K562 (cell line): ENCODE results near the gene ZNF582. TPM values are rescaled to one million over a fixed set of nuclear protein-coding genes. Genes with fewer than 3 reads are reported as not detected.
A peak's percentile ranks its signal among the peaks of the same experiment; 100 is the strongest.

Source experiments
- CHD2 ChIP-seq: IDR thresholded peaks from 2 replicates; pipeline ENCODE4 v1.6.1; 2011; ENCODE audit warnings: low read depth, low read length
- CREM ChIP-seq: IDR thresholded peaks from 2 replicates; pipeline ENCODE4 v1.6.1; 2014; ENCODE audit warnings: antibody characterized with exemption, low read depth
- CSDE1 ChIP-seq, 2 experiments: fragments of 450-650 bp; IDR thresholded peaks; 2 replicates each; pipeline ENCODE4 v1.6.1; 2016; ENCODE audit warnings: mild to moderate bottlenecking in 1 of 2
- CXXC5 ChIP-seq: fragments of 250-450 bp; sonication (Bioruptor Pico); IDR thresholded peaks from 2 replicates; pipeline ENCODE4 v1.8.0; 2022; ENCODE audit warnings: inconsistent platforms, mild to moderate bottlenecking, moderate library complexity
- E2F6 ChIP-seq, 2 experiments: IDR thresholded peaks; 2 replicates each; pipeline ENCODE4 v1.6.1; 2011; ENCODE audit warnings: borderline replicate concordance in 1 of 2, control low read depth in 1 of 2, low read depth in 1 of 2, low read length in 1 of 2, mild to moderate bottlenecking in 1 of 2, mixed read lengths in 1 of 2, moderate library complexity in 1 of 2; ENCODE audit not compliant: insufficient read depth in 1 of 2, insufficient read length in 1 of 2, poor library complexity in 1 of 2, severe bottlenecking in 1 of 2; ENCODE audit errors: extremely low read depth in 1 of 2
- FOXP4 ChIP-seq: sonication (generic); formaldehyde crosslinking; IDR thresholded peaks from 2 replicates; pipeline ENCODE4 v1.8.0; 2022; ENCODE audit warnings: mild to moderate bottlenecking, missing genetic modification reagents, borderline replicate concordance
- HMGN3 ChIP-seq: IDR thresholded peaks from 2 replicates; pipeline ENCODE4 v1.6.1; 2011; ENCODE audit warnings: borderline replicate concordance, low read depth, mild to moderate bottlenecking, mixed read lengths, low read length; ENCODE audit not compliant: insufficient read length; ENCODE audit errors: extremely low read depth
- MAZ ChIP-seq, 2 experiments: fragments of 450-650 bp in 1 of 2; sonication (generic) in 1 of 2; formaldehyde crosslinking; IDR thresholded peaks in 1 of 2; conservative IDR thresholded peaks in 1 of 2; 2 replicates each; pipeline versions ENCODE4 v1.4.0 to v1.5.0; 2020; ENCODE audit warnings: mild to moderate bottlenecking in 1 of 2, missing genetic modification reagents in 1 of 2
- NFATC3 ChIP-seq: fragments of 450-650 bp; IDR thresholded peaks from 2 replicates; pipeline ENCODE4 v1.6.1; 2017; ENCODE audit warnings: mild to moderate bottlenecking
- NONO ChIP-seq, 2 experiments: fragments of 200-400 bp in 1 of 2; fragments of 450-650 bp in 1 of 2; formaldehyde crosslinking in 1 of 2; IDR thresholded peaks; 2 replicates each; pipeline ENCODE4 v1.6.1; 2017; ENCODE audit warnings: low read depth in 2 of 2, mild to moderate bottlenecking in 2 of 2, moderate library complexity in 2 of 2, low read length in 1 of 2
- NR2C1 ChIP-seq, 2 experiments: fragments of 450-650 bp; IDR thresholded peaks; 2 replicates each; pipeline ENCODE4 v1.6.1; 2017; ENCODE audit warnings: mild to moderate bottlenecking in 2 of 2, antibody characterized with exemption in 1 of 2, inconsistent platforms in 1 of 2, missing compliant biosample characterization in 1 of 2, missing genetic modification characterization in 1 of 2
- SP2 ChIP-seq: IDR thresholded peaks from 2 replicates; pipeline ENCODE4 v1.6.1; 2011; ENCODE audit warnings: mild to moderate bottlenecking, low read depth, low read length, moderate library complexity; ENCODE audit not compliant: poor library complexity, severe bottlenecking; ENCODE audit errors: extremely low read depth
- VEZF1 ChIP-seq: fragments of 200-800 bp; sonication (Bioruptor generic); IDR thresholded peaks from 2 replicates; pipeline ENCODE4 v1.6.1; 2017; ENCODE audit warnings: missing genetic modification characterization, missing compliant biosample characterization
- ZC3H4 ChIP-seq: sonication (generic); formaldehyde crosslinking; IDR thresholded peaks from 2 replicates; pipeline ENCODE4 v1.9.0; 2021; ENCODE audit warnings: missing genetic modification reagents, borderline replicate concordance
- ZKSCAN3 ChIP-seq: fragments of 250-450 bp; sonication (Bioruptor Pico); IDR thresholded peaks from 2 replicates; pipeline ENCODE4 v1.4.0; 2020
- ZNF224 ChIP-seq: sonication (generic); formaldehyde crosslinking; IDR thresholded peaks from 2 replicates; pipeline ENCODE4 v1.8.0; 2022; ENCODE audit warnings: mild to moderate bottlenecking, missing genetic modification reagents
- ZNF551 ChIP-seq: fragments of 250-450 bp; sonication (Bioruptor Pico); IDR thresholded peaks from 2 replicates; pipeline ENCODE4 v1.5.0; 2021; ENCODE audit warnings: mild to moderate bottlenecking, moderate library complexity
- ZNF695 ChIP-seq: fragments of 450-650 bp; formaldehyde crosslinking; IDR thresholded peaks from 2 replicates; pipeline ENCODE4 v1.4.0; 2020; ENCODE audit warnings: mild to moderate bottlenecking, moderate library complexity
- ZSCAN32 ChIP-seq: fragments of 450-650 bp; formaldehyde crosslinking; IDR thresholded peaks from 2 replicates; pipeline ENCODE4 v1.4.0; 2020; ENCODE audit warnings: mild to moderate bottlenecking, moderate library complexity
- polyA plus RNA-seq, 8 experiments: library from polyadenylated mRNA; depleted of rRNA in 4 of 8; stranded (reverse) in 5 of 8; unstranded in 3 of 8; fragments of >200 nt; fragmentation: Nextera tagmentation in 2 of 8; fragmentation: Illumina TruSeq in 1 of 8; extraction: Ambion mirVana in 2 of 8; extraction: Trizol in 1 of 8; gene quantifications; 2 replicates each; pipeline versions ENCODE4 v1.2.1 to v1.2.3, GENCODE V29; 2011 to 2014; ENCODE audit warnings: inconsistent platforms in 1 of 8, missing spikeins in 1 of 8
- total RNA-seq, 7 experiments: library from RNA; depleted of rRNA in 6 of 7; stranded (reverse); fragments of >200 nt in 6 of 7; fragmentation: Illumina TruSeq in 2 of 7; extraction: Trizol in 2 of 7; gene quantifications; 2 replicates each; pipeline versions ENCODE4 v1.2.1 to v1.2.3, GENCODE V29; 2011 to 2021; ENCODE audit warnings: low replicate concordance in 1 of 7

ZNF582 gene
- total and polyA plus RNA-seq, 9 of the 15 experiments (the other 6 are each of a cell fraction or from before 2014, with no cell fraction given): 0.72 to 3.3 (median 1.6) TPM

- TF ChIP-seq MAZ (CRISPR knock-in tag; conservative IDR thresholded peaks at IDR 0.05 in 1 of 2, IDR thresholded peaks at IDR 0.05 in 1 of 2) (peak; percentile 55 to 83; a peak in 3 of 4 replicates), CXXC5 (CRISPR knock-in tag) (peak; percentile 93), CHD2 (peak; percentile 98), CSDE1 (IDR thresholded peaks at IDR 0.05) (no peak), NONO (IDR thresholded peaks at IDR 0.05; ENCODE audit: low read depth in 2 of 2, low read length in 1 of 2) (no peak; a peak in 1 of 4 replicates), ZSCAN32 (CRISPR knock-in tag) (no peak), E2F6 (IDR thresholded peaks at IDR 0.05; ENCODE audit: borderline replicate concordance in 1 of 2, extremely low read depth in 1 of 2, insufficient read depth in 1 of 2, insufficient read length in 1 of 2, low read depth in 1 of 2, low read length in 1 of 2, poor library complexity in 1 of 2, severe bottlenecking in 1 of 2) (peak; percentile 51 to 65), ZNF224 (CRISPR knock-in tag) (no peak), VEZF1 (CRISPR knock-in tag) (peak; percentile 30; the same call in 1 of the 2 replicates), NR2C1 (IDR thresholded peaks at IDR 0.05) (peak; percentile 24; the same call in 1 of the 2 replicates), NR2C1 (tag; IDR thresholded peaks at IDR 0.05) (peak; percentile 60), ZNF695 (CRISPR knock-in tag) (no peak), HMGN3 (no peak), ZKSCAN3 (CRISPR knock-in tag) (no peak), FOXP4 (peak; percentile 43; the same call in 1 of the 2 replicates), ZC3H4 (no peak), ZNF551 (CRISPR knock-in tag) (no peak), SP2 (no peak), NFATC3 (no peak), CREM (peak; percentile 83)
Observed at GRCh38 chr19:56393119-56394012, at the start of gene ZNF582 (continued).
